GM12878 (cell line): ENCODE results near the gene TCF4. TPM values are rescaled to one million over a fixed set of nuclear protein-coding genes. Genes with fewer than 3 reads are reported as not detected.

ENCODE experiments used
- ATAC-seq: fragments of 200-7000 bp; cut with Tn5 transposase; 3 replicates; pipeline ENCODE4 v1.9.1; 2020; ENCODE audit warnings: mild to moderate bottlenecking, moderate library complexity
- BruUV-seq: library from RNA; stranded (reverse); fragments of 400-500 nt; replicated peaks from 2 replicates; lab custom pipeline; 2021; lab: Mats Ljungman, UMichigan
- CTCF ChIA-PET: fragments of 300-600 bp; sonication (Branson Sonifier 250); formaldehyde crosslinking; extraction: SDS; loops from one replicate; lab custom pipeline; 2021; ENCODE audit warnings: inconsistent platforms; lab: Yijun Ruan, JAX
- POLR2A ChIA-PET: fragments of 350-600 bp; formaldehyde crosslinking; extraction: SDS; loops from one replicate; lab custom pipeline; 2021; ENCODE audit warnings: inconsistent platforms; lab: Charles Lee
- RAD21 ChIA-PET: fragments of 300-600 bp; sonication (Branson Sonifier 250); formaldehyde crosslinking; loops from one replicate; lab custom pipeline; 2023; ENCODE audit warnings: antibody characterized with exemption; ENCODE audit not compliant: unreplicated experiment; lab: Charles Lee
- SMC1A ChIA-PET: fragments of 300-600 bp; sonication (Branson Sonifier 250); formaldehyde crosslinking; loops from one replicate; lab custom pipeline; 2023; ENCODE audit not compliant: unreplicated experiment, uncharacterized antibody; lab: Charles Lee
- DNase-seq: peaks from one replicate; pipeline ENCODE4 v3.0.0-alpha.2; 2011; ENCODE audit warnings: low read depth, low spot score
- FAIRE-seq: peaks from 3 replicates; lab custom pipeline; 2011; peaks lifted over from hg19 to GRCh38; lab: Jason Lieb, UNC
- H2AFZ ChIP-seq: 2 replicates; pipeline ENCODE4 v1.6.0; 2011; ENCODE audit warnings: low read depth, low read length, control low read depth; ENCODE audit not compliant: control insufficient read depth
- H3K27ac ChIP-seq: 2 replicates; pipeline ENCODE4 v1.5.1; 2011; ENCODE audit warnings: control low read depth; ENCODE audit not compliant: control insufficient read depth, insufficient read depth
- H3K27me3 ChIP-seq, 2 experiments: replicated peaks in 1 of 2; 2 replicates each; pipeline versions ENCODE4 v1.6.0 to v1.6.1; 2011; ENCODE audit warnings: low read length in 1 of 2; ENCODE audit not compliant: control insufficient read depth in 2 of 2, insufficient read depth in 2 of 2
- H3K36me3 ChIP-seq, 2 experiments: 2 replicates each; pipeline ENCODE4 v1.5.1; 2011; ENCODE audit warnings: low read length in 1 of 2; ENCODE audit not compliant: control insufficient read depth in 2 of 2, insufficient read depth in 2 of 2
- H3K4me1 ChIP-seq: 2 replicates; pipeline ENCODE4 v1.6.1; 2011; ENCODE audit warnings: mild to moderate bottlenecking, low read length, moderate library complexity, mixed read lengths; ENCODE audit not compliant: control insufficient read depth, insufficient read depth
- H3K4me2 ChIP-seq: 2 replicates; pipeline ENCODE4 v1.6.0; 2011; ENCODE audit warnings: control low read depth; ENCODE audit not compliant: control insufficient read depth, insufficient read depth
- H3K4me3 ChIP-seq: fragments of 200-600 bp; sonication (generic); 2 replicates; pipeline ENCODE4 v1.5.1; 2016
- H3K79me2 ChIP-seq: 2 replicates; pipeline ENCODE4 v1.6.0; 2011; ENCODE audit warnings: low read length; ENCODE audit not compliant: control insufficient read depth, insufficient read depth
- H3K9ac ChIP-seq: 2 replicates; pipeline ENCODE4 v1.8.0; 2011; ENCODE audit warnings: low read length, control low read depth, mixed read lengths; ENCODE audit not compliant: control insufficient read depth, insufficient read depth
- H3K9me3 ChIP-seq: replicated peaks from 3 replicates; pipeline ENCODE4 v1.5.1; 2011; ENCODE audit warnings: mild to moderate bottlenecking, low read length; ENCODE audit not compliant: control insufficient read depth, insufficient read depth
- H4K20me1 ChIP-seq: 2 replicates; pipeline ENCODE4 v1.6.0; 2011; ENCODE audit not compliant: control insufficient read depth, insufficient read depth
- BMI1 ChIP-seq: fragments of 450-650 bp; IDR thresholded peaks from 2 replicates; pipeline ENCODE4 v1.6.1; 2016; ENCODE audit warnings: mild to moderate bottlenecking, moderate library complexity, borderline replicate concordance
- CBX5 ChIP-seq: sonication (generic); IDR thresholded peaks from 2 replicates; pipeline ENCODE4 v1.6.1; 2016; ENCODE audit warnings: low read depth, moderate library complexity, mild to moderate bottlenecking, inconsistent platforms
- CEBPB ChIP-seq, 2 experiments: fragments of 150-350 bp in 1 of 2; IDR thresholded peaks; 2 replicates each; pipeline ENCODE4 v1.6.1; 2012 to 2014; ENCODE audit warnings: low read depth in 2 of 2, low read length in 2 of 2, borderline replicate concordance in 1 of 2, inconsistent platforms in 1 of 2
- CHD4 ChIP-seq: fragments of 200-600 bp; sonication (generic); IDR thresholded peaks from 2 replicates; pipeline ENCODE4 v1.6.1; 2016; ENCODE audit warnings: mild to moderate bottlenecking
- EZH2 ChIP-seq: IDR thresholded peaks from 2 replicates; pipeline ENCODE4 v1.6.1; 2012; ENCODE audit warnings: low read depth, mild to moderate bottlenecking, control low read depth, inconsistent platforms, low read length, borderline replicate concordance; ENCODE audit not compliant: control insufficient read depth
- JUND ChIP-seq: IDR thresholded peaks from 2 replicates; pipeline ENCODE4 v1.6.1; 2012; ENCODE audit warnings: low read depth, mild to moderate bottlenecking, low read length, improper control_type of control experiment, moderate library complexity
- MTA2 ChIP-seq: fragments of 450-650 bp; IDR thresholded peaks from 2 replicates; pipeline ENCODE4 v1.6.1; 2016; ENCODE audit warnings: low read depth, mild to moderate bottlenecking, moderate library complexity
- MXI1 ChIP-seq: fragments of 150-350 bp; IDR thresholded peaks from 2 replicates; pipeline ENCODE4 v1.6.1; 2011; ENCODE audit warnings: low read depth, mild to moderate bottlenecking, inconsistent platforms, low read length, improper control_type of control experiment
- MYC ChIP-seq: IDR thresholded peaks from 2 replicates; pipeline ENCODE4 v1.6.1; 2011; ENCODE audit warnings: mild to moderate bottlenecking, low read length, moderate library complexity, inconsistent platforms; ENCODE audit not compliant: insufficient read depth, insufficient replicate concordance, insufficient read length, severe bottlenecking
- NBN ChIP-seq: fragments of 450-650 bp; IDR thresholded peaks from 2 replicates; pipeline ENCODE4 v1.6.1; 2016
- RBBP5 ChIP-seq: fragments of 200-600 bp; sonication (generic); conservative IDR thresholded peaks from 2 replicates; pipeline ENCODE4 v1.6.1; 2016
- TCF3 ChIP-seq: IDR thresholded peaks from 2 replicates; pipeline ENCODE4 v1.6.1; 2012; ENCODE audit warnings: low read depth, mild to moderate bottlenecking, low read length, borderline replicate concordance; ENCODE audit not compliant: insufficient read depth
- USF2 ChIP-seq: IDR thresholded peaks from 2 replicates; pipeline ENCODE4 v1.6.1; 2011; ENCODE audit warnings: low read depth, low read length, improper control_type of control experiment, borderline replicate concordance
- WGBS: methylation state at CpG from one replicate; pipeline ENCODE4 v1.1.6; 2016; ENCODE audit warnings: low lambda C conversion rate; ENCODE audit not compliant: insufficient replicate concordance, insufficient coverage; ENCODE audit errors: missing lambda C conversion rate; 5-methylcytosine and 5-hydroxymethylcytosine counted together
- in situ Hi-C: fragments of 300-500 bp; cut with MboI; formaldehyde crosslinking; loops from 9 replicates; pipeline ENCODE4 v1.14.3; 2018; ENCODE audit warnings: mixed read lengths
- intact Hi-C: fragments of 100-400 bp; cut with micrococcal nuclease; formaldehyde crosslinking; loops from one replicate; pipeline ENCODE4 v1.14.2; 2022; ENCODE audit not compliant: unreplicated experiment
- polyA plus RNA-seq, 11 experiments: library from polyadenylated mRNA; depleted of rRNA in 4 of 11; unstranded in 6 of 11; stranded (reverse) in 5 of 11; fragments of >200 nt; fragmentation: Nextera tagmentation in 4 of 11; fragmentation: Illumina TruSeq in 1 of 11; extraction: Ambion mirVana in 4 of 11; extraction: Trizol in 1 of 11; gene quantifications; 1 replicate in 1 of 11; 2 replicates in 10 of 11; pipeline versions ENCODE4 v1.2.1 to v1.2.3, GENCODE V29; 2011 to 2016; ENCODE audit warnings: inconsistent platforms in 2 of 11, missing spikeins in 2 of 11, low read depth in 1 of 11
- total RNA-seq, 4 experiments: library from RNA; depleted of rRNA in 3 of 4; stranded (reverse); fragments of >200 nt in 3 of 4; fragmentation: Illumina TruSeq in 1 of 4; extraction: Trizol in 1 of 4; gene quantifications; 2 replicates each; pipeline versions ENCODE4 v1.2.1 to v1.2.3, GENCODE V29; 2013 to 2021
- TF ChIP-seq, protein P1 (sequence below): IDR thresholded peaks from 2 replicates; pipeline ENCODE4 v1.6.1; 2012; ENCODE audit warnings: low read depth, low read length, improper control_type of control experiment

Gene TCF4
- total and polyA plus RNA-seq, 10 of the 15 experiments (the other 5 are each of a cell fraction or from before 2014, with no cell fraction given), result 15.2 to 94.0 (median 31.5) TPM

GRCh38 chr18:55261253-55261652, 326.7 kb downstream of the TCF4 start:
- no peaks in the 10 kb centered on the region for H4K20me1 ChIP-seq
- ChIA-PET SMC1A (interaction anchor here (0.7 to 4.6 kb wide), 12 partner anchors 10 to 63 kb away, joined by 3 to 42 read pairs (median 4); no protein-coding TSS in a partner anchor), POLR2A (interaction anchor here (1.0 kb wide), 1 partner anchor 10 kb away, joined by 3 read pairs; no protein-coding TSS in a partner anchor)
- peaks cover 21% of the 10 kb centered on the region for H3K79me2 ChIP-seq
- no peak overlapping the region for H3K9ac ChIP-seq
- no peak overlapping the region for H3K27ac ChIP-seq
- peaks cover 16 to 61% of the 10 kb centered on the region in 2 experiments for H3K36me3 ChIP-seq
- H2AFZ ChIP-seq, result no peak overlapping the region
- no peaks in the 10 kb centered on the region for H3K27me3 ChIP-seq
- TF ChIP-seq JUND (no peak), CBX5 (no peak), MTA2 (no peak), TCF3 (no peak), USF2 (no peak), MYC (no peak), CEBPB (IDR thresholded peaks at IDR 0.05; ENCODE audit: borderline replicate concordance in 1 of 2, low read depth in 2 of 2, low read length in 2 of 2) (no peak), CHD4 (no peak), MXI1 (no peak), EZH2 (no peak), NBN (no peak), RBBP5 (no peak), BMI1 (no peak)
- TF ChIP-seq, protein P1, sequence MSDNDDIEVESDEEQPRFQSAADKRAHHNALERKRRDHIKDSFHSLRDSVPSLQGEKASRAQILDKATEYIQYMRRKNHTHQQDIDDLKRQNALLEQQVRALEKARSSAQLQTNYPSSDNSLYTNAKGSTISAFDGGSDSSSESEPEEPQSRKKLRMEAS, result no peak
- TF ChIP-seq, all 136 proteins: peak for 0
- 97% methylated on average over 4 of the region's 4 CpGs for WGBS
- intact Hi-C loops, result no loop called here
- no peak for FAIRE-seq
- Histone ChIP-seq H3K4me2 (no peak overlapping the region), H3K9me3 (no peaks in the 10 kb centered on the region), H3K4me1 (peaks cover 22% of the 10 kb centered on the region), H3K4me3 (no peak overlapping the region)
- DNase-seq, result no peak
- no peak for ATAC-seq
- no TSS peak for BruUV-seq
- ChIA-PET RAD21 (interaction anchor here (1.4 kb wide), 2 partner anchors 26 to 28 kb away, joined by 3 to 4 read pairs; no protein-coding TSS in a partner anchor), CTCF (interaction anchor here (0.6 to 2.8 kb wide), 6 partner anchors 11 to 53 kb away, joined by 3 to 10 read pairs (median 4); no protein-coding TSS in a partner anchor)
- in situ Hi-C loops, result no loop called here
